Activated CD4-positive, alpha-beta T cell treated with anti-CD3 and anti-CD28 coated beads, Interleukin-2, amount 50 U/mL, for 48 hours (primary cell): Measurements from ENCODE around the gene TPD52L1.
A peak's percentile ranks its signal among the peaks of the same experiment; 100 is the strongest.

Experiments used
- DNase-seq, 2 experiments: peaks; one replicate each; pipeline ENCODE4 v3.0.0-alpha.2; 2020

TPD52L1 gene

DNA sequence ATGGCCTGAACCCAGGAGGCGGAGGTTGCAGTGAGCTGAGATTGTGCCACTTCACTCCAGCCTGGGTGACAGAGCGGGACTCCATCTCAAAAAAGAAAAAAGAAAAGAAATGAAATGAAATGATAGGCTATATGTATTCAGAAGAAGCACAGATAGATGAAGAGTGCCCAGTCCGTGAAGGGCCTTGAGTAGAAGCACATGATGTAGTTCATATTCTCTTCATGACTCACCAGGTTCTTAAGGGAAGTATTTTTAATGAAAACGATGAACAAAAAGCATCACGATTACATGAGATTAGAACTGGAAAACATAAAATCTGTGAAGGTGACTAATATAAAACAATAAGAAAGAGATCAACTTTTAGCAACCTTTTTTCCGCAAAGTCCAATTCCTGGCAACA is 29.8 kb downstream of the TPD52L1 start:
- DNase-seq = no peak

DNA sequence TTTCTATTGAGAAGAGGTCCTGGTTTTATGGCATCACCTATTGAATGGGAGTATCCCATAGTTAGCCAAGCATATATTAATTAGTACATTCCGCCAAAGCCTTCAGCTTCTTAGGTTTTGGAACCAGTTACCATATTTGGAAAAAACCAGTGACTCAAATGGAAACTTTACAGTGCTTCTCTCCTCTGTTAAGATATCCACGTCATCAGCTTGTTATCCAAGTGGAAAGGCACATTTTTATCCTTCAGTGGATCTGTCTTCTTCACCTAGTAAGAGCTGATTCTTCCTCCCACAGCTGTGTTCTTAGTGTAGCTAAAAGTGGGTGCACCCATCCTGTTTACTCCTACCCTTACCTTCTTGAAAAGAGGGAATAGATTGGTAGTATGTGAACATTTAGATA is 34.5 kb downstream of the TPD52L1 start:
- no peak for DNase-seq

DNA sequence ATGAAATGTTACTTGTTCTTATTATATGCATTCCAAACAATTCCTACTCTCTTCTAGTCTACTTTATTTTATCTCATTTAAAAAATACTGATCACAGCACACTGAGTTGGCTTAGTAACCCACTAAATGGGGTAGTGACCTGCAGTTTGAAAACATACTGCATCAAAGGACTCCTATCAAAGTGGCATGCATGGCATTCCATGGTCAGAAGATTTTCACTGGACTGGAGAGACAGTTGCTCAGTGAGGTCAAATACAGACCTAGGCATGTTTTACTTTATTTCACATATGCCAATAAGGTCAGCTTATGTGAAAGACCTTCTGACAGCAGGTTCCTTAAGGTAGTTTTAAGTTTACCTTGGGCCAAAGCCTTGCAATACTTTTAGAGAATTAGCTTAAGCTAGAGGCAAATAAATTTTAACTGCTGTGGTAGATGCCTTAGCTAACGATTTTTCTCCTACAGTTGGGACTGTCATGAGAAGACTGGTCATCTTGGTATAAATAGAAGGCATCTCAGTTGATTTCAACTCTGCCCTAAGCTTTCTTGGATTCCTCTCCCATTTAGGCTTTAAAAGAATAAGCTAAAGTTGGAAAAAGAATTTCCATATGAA is 35.1 kb downstream of the TPD52L1 start:
- no peak for DNase-seq

DNA sequence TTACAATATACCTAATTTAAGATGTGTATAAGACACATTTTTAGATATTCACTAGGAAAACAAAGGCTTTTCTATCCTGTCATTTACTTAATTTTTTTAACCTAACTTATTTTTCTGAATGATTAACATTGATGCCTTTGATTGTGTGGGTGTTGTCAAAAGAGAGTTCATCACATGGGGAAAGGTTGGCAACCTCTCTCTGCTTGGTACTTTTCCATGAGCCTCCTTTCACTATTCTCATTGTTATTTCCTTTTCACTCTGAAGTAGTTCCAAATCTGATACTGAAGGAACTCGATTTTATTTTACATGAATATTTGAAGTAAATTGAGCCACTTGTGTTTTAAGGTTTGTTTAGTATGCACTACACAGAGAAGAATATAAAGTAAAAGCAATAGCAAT is 35.9 kb downstream of the TPD52L1 start:
- DNase-seq = no peak

DNA sequence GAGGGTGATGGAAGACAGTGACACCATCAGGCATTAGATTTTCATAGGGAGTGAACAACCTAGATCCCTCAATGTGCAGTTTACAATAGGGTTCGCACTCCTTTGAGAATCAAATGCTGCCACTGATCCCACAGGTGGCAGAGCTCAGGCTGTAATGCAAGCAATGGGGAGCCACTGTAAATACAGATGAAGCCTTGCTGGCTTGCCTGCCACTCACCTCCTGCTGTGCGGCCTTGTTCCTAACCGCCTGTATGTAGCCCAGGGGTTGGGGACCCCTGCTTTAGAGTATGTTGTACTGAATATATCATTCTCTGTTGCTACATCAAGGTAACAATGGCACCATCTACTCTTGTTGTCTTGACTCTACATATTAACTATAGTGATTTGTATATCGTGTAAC is 37.1 kb downstream of the TPD52L1 start:
- no peak for DNase-seq

DNA sequence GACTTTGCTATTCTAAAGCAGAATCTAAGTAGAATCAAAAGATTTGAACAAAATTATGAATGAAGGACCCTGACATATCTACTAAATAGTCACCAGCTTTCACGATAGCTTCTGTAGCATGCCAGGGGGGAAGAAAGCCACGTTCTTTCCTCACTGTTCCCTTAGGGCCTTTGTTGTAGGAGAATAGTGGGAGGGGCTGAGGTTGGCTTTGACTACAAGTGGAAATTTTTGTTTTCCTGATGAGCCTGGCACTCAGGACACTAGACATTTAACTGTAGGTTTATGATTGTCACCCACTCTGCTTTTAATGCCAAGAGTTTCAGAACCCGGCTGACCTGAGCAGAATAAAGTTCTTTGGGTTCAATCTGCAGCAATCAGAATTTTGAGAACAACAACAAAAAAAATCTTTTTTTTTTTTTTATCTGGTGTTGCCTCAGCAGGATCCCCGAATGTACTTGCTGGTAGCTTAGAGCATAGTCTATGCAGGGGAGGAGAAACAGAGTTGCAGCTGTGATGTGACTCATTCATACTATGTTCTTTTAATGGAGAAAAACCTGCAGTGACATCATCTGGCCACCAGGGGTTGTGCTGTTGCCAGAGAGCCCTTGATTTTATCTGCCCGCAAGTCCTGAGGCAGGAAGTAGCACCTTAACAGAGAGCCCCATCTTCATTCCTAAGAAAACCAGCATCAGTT is 38.5 kb downstream of the TPD52L1 start:
- peak; percentile 60 to 65 for DNase-seq

DNA sequence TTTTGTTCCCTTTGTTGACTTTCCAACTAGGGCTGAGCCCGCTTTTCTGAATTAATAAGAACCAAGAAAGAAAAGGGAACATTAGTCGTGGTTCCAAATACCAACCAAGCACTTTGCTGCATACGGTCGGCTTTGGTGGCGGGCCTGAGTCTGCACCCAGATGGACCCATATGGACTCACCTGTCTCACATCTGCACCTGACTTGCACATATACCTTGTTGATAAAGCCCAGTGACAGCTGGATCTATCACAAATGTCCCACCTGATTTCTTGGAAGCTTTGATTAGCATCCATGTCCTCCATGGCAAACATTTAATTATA is 39.0 kb downstream of the TPD52L1 start:
- no peak for DNase-seq

DNA sequence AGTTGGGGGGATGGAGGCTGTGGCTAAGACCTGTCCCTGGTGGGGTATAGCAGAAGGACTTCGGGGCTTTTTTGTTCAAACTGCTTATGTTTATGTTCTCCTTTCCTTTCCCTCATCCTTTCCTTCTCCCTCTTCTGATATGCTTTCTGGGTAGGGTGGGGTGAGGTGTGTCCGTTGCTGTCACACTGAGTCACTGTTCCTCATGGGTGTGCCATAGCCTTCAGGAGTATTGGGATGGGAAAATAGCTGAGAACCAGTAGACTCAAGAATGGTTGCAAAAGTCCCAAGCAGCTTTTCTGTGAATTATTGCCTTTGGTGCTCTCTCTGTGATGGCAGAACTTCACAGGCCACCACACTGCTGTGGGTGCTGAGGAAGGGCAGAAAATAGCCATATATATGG is 39.6 kb downstream of the TPD52L1 start:
- no peak for DNase-seq

DNA sequence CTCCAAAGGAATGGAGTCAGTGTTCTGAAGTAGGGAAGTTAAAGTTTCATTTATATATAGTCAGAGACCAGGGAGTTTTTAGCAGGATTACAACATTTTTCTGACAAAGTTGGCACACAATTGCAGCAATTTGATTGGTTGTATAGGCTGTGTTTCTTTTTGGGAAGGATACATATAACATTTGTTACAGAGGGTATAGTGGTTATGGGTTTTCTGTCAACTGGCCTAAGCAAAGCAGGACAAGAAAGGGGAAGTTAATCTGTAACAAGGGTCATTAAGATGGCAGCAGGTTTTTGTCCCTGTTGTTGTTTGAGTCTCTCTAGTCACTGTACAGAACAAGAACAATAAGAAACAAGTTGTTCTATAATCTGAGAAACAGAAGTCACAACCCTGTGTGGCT is 41.4 kb downstream of the TPD52L1 start:
- no peak for DNase-seq

DNA sequence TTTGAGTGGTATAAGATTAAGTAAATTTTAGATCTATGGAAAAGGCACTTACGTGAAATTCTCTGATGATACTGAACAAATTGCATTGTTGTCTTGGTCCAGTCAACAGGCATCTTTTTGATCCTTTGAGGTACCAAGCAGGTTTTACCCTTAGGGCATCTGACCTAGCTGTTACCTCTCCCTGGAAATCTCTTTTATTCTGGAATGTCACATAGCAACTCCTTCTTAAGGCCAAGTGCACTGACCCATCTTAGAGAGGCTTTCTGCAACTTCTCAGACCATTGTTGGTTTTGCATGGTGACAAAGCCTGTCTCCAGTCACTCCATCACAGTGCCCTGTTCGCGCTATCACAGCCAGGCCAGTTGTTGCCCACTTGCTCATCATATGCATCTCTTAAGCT is 42.0 kb downstream of the TPD52L1 start:
- DNase-seq = no peak

DNA sequence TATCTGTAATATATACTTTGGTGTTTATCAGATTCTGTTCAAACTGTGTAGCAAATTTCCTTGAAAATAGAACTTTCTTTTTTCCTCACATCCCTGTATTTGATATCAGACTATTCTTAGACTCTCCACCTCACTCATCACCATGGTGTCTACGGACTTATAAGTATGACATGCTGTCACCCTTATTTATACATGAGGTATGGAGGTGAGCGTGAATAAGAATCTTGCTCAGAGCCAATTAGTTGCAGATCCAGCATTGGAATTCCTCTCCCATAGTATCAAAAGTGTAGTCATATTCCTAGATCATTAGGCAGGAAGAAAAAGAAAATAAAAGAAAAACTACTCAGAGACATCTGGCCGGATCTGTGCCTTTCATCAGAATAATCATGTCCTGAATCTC is 43.0 kb downstream of the TPD52L1 start:
- no peak for DNase-seq

DNA sequence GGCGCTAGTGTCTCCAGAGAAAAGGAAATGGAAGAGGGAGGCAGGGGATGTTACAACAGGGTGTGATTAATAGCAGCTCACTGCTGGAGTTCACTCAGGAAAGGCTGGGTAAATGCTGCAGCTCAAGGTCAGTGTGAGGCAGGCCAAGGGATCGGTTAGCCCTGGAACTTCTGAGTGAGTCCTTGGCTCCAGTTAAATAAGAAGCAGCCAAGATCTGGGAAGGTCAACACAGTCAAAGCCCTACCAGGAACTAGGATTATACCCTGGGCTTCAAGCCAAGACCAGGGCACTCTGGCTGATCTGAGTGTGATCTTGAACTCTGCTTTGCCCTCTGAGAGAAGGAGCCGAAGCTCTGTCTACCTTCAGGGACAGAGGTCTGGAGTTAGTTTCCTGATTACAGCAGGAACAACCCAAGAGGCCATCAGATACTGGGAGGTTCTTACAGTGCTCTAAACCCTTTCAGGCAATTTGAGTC is 44.3 kb downstream of the TPD52L1 start:
- no peak for DNase-seq

DNA sequence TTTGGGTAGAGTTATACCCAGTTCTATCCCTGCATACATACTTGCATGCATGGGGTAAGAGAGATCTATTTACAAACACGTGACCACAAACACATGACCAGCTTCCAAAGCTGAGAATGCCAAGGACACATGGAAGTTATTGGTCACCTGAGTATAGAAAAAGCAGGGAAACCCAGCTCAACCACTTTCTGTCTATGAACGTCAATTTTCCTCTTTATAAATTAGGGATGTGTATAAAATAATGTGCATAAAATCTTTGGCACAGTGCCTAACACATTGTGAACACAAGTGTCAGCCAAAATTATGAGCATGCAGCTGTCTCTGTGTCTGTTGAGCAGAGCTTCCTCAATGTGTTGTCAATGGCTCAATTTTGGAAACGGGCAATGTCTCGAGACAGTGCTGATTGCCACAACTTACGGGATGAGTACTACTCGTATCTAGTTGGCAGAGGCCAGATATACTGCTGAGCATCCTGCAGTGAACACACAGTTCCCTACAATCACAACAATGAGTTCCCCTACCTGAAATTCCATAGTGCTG is 44.9 kb downstream of the TPD52L1 start:
- DNase-seq = no peak

DNA sequence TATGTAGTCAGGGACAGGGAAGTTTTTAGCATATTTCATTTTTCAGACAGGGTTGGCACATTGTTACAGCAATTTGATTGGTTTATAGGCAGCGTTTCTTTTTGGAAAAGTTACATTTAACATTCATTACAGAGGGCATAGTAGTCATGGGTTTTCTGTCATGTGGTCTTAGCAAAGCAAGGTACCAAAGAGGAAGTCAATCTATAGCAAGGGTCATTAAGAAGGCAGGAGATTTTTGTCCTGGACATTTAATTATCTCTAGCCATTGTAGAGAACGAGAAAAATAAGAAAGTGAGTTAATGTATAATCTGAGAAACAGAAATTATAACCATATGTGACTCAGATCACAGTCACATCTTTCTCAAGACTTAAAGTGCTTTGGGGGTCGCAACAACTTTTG is 47.4 kb downstream of the TPD52L1 start:
- no peak for DNase-seq

DNA sequence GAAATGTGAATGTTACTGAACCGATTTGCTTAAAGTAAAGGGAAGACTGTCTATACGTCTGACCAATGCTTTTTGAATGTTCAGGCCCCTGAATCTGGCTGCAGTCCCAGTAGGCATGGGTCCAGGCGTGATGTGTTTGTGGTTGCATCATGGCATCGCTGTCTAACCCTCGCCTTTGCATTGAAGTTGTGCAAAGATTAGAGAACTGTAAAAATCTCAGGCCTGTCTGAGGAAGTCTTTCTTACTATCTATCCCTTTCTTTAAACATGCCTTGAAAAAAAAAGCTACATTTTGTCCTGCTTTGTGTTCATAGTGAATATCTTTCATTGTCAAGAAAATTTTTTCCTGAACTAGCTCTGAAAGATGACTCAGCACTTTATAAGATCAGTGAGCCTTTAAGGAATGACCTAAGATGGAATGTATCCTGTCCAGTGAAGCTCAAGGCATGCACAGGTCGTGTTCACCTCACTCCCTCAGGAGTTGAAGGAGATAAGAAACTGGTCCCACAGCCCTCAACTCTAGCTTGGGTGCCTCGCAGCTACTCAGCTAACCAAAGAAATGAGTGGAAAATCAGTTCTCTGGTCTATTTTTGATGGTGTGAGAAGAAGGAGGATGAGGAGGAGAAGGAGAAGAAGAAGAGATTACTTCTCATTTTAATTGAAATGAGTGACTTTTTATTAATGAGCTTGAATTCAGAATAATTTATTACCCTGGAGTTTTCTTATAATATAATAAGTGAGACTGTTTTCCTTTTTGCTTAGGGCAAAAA is 48.6 kb downstream of the TPD52L1 start:
- no peak for DNase-seq

DNA sequence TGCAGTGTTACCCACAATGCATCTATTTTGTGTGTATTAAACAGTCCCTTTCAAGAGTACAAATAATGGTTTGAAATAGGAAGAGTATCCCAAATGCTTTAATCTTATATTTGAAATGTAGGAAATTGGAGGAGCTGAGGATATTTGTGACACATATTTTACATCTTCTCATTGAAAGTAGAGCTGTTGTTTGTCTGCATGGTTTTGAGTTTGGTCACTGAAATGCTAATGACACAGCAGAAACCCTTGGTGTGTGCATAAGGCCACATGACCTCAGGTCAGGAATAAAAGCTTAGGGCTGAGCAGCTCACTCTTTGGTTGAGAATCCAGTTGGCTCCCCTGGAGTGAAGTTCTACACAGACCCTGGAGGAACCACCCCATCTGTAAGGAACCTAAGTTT is 49.8 kb downstream of the TPD52L1 start:
- no peak for DNase-seq

DNA sequence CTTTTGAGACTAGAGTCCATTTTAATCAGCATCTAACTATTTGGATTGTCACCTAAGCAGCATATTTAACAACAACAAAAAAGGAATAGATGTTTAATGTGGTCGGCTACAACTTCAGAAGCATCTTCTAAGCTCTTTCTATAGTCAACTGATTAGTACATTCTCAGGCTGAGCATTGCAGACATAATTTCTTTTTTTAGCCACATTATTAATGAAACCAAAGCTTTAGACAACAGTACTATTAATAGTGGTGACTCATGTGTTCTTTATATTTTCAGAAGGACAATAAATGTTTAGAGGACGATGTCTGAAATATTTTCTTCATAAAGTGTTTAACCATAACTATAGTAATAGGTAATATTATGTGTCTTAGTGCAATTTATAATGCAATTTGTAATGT is 52.4 kb downstream of the TPD52L1 start:
- no peak for DNase-seq

DNA sequence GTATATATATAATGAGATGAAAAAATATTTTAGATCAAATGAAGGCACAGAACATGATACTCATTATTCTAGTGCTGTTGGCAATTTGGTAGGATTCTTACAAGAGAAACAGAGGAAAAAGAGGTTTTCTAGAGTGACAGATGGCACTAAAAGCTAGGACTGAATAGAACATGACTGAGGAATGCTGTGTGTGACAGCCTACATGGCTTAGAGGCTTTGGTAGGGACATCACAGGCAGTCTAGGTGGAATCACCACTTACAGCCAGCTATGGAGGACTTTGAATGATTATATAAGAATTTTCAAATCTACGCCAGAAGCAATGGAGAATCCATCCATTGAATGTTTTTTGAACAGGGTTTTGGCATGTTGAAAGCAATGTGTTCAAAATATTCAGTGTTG is 52.8 kb downstream of the TPD52L1 start:
- DNase-seq = no peak

DNA sequence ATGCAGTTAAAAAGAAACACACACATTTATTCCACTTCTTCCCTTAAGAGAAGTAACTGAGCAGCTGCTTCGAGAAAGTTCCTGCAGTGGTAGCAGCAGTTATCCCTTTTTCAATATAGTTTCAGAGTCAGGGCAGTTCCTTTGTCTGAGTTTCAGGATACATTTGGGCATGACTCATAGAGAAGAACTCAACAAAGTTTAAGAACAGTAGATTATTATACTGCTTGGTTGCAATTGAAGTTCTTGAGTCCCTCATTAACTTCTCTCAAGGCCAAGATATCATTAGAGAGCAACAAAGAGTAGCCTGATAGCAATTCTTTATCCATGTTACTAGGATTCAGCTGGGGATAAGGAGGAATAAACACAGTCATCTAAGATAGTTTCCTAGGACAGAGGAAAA is 54.4 kb downstream of the TPD52L1 start:
- no peak for DNase-seq

DNA sequence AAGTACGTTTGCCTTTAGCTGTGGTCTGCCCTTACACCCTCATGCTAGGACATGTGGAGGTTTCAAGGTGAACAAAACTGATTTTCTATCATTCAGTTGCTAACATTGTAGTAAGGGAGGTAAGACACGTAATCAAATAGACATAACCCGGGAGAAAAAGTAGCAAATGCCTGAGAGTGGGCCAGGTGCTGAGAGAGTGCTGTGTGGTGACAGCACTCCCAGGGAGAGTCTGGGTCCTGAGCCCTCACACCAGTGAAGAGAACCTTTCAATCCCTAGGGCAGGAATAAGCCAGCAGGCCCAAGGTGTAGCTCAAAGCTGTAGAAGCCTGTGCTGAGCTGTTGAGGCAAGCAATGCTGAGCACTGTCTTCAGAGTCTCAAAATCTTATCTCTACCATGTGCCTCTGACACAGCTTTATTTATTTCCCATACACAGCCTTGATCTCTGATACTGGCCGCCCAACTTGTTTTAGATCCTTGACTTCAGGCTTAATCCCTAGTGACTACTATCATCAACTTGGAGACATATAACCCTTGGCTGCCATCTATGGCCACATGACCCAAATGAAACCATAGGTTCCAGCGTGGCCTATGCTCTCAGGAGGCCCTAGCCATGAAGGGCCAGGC is 55.2 kb downstream of the TPD52L1 start:
- DNase-seq = no peak

DNA sequence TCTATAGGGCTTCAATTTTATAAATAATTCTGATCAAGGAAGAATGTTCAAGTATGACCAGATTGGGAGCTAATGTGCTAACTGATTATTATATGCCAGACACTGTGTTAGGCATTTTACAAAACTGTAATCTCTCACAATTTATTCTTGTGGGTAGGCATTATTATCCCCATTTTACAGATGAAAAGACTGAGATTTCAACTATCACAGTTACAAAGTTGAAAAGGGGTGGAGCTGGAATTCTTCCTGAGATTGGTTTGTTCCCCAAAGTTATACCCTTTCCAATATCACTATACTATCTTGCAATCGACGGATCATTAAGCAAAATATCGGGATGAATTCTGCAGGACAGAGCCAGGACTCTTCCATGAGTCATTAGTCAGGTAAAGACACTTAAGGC is 57.1 kb downstream of the TPD52L1 start:
- DNase-seq = no peak

DNA sequence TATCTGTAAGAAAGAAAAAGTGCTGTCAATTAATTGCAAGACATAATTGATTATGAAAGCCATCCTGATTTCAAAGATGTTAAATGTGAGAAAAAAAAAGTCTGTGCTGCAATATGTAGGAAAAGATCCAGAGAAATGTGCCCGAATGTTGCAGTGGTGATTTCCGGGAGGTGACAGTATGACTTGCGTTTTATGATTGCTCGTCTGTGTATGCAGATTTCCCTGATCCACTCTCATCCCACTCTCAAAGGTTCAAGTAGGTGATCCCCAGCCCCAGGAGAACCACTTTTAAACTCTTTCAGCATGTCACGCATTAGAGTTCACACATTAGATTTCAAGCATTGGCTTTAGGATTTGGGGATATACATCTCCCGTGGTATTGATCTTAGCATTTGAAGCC is 57.8 kb downstream of the TPD52L1 start:
- DNase-seq = no peak

DNA sequence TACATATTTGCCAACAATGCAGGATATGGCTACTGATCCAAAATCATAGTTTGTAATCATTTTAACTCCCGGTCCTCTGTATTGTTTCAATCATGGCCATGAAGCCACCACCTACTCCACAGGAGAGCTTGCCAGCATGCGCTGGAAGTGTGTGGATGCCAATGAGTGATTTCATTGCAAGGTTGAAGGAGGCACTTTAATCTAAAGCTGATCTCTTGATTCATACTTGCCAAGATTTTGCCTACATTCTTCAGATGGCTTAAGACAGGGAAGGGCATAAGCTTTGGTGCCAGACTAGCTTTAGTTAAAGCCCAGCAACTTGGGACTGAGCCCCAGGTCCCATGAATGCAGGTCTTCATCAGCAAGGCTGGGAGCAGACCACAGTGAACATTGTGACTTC is 58.8 kb downstream of the TPD52L1 start:
- DNase-seq = no peak

DNA sequence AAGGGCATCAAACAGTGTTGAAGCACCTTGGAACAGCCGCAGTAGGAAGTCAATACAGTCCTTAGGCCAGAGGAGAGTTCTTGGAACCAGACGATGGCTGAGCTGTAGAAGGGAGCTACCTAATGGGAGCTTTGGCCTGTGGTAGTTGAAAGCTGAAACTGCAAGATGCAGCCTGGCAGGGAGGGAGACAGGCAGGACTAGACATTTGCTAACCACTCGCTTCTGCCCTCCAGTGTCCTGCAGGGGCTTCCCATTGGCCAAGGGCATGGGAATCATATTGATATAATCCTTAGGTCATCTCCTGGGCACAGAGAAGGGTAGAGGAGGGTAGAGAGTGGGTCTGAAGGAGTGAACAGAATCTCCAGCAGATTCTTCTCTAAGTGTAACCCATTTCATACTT is 60.4 kb downstream of the TPD52L1 start:
- no peak for DNase-seq
